SK-N-SH (cell line): ENCODE measurements around the gene SNX3. TPM values are rescaled to one million over a fixed set of nuclear protein-coding genes. Genes with fewer than 3 reads are reported as not detected.

Experiments
- CTCF ChIA-PET: fragments of 300-600, 350-600 bp; formaldehyde crosslinking; extraction: SDS; loops from one replicate; lab custom pipeline; 2021; lab: Yijun Ruan, JAX
- POLR2A ChIA-PET: fragments of 350-600 bp; sonication (Branson Sonifier 250); formaldehyde crosslinking; extraction: SDS; loops from one replicate; lab custom pipeline; 2020; ENCODE audit warnings: antibody characterized with exemption, inconsistent platforms; lab: Yijun Ruan, JAX
- DNase-seq: peaks from one replicate; pipeline ENCODE4 v3.0.0; 2012
- H2AFZ ChIP-seq: fragments of 200-600 bp; sonication (generic); 2 replicates; pipeline ENCODE4 v1.8.1; 2016; ENCODE audit warnings: antibody characterized with exemption, mild to moderate bottlenecking, low read depth
- H3F3A ChIP-seq: fragments of 200-600 bp; sonication (generic); replicated peaks from 2 replicates; pipeline ENCODE3; 2016; ENCODE audit warnings: antibody characterized with exemption, mild to moderate bottlenecking; ENCODE audit not compliant: insufficient read depth
- H3K27ac ChIP-seq, 2 experiments: fragments of 200-500 bp in 1 of 2; fragments of 200-600 bp in 1 of 2; sonication (Bioruptor generic) in 1 of 2; sonication (generic), shearing (Covaris generic) in 1 of 2; 2 replicates each; pipeline versions ENCODE4 v1.5.1 to v1.6.1; 2014 to 2016; ENCODE audit warnings: low read depth in 2 of 2, inconsistent platforms in 1 of 2, low read length in 1 of 2, mild to moderate bottlenecking in 1 of 2, mixed read lengths in 1 of 2
- H3K27me3 ChIP-seq: fragments of 200-600 bp; sonication (generic), shearing (Covaris generic); 2 replicates; pipeline ENCODE4 v1.6.1; 2016; ENCODE audit warnings: mixed run types; ENCODE audit not compliant: insufficient read depth
- H3K36me3 ChIP-seq, 2 experiments: fragments of 200-500 bp in 1 of 2; fragments of 200-600 bp in 1 of 2; sonication (Bioruptor generic) in 1 of 2; sonication (generic) in 1 of 2; replicated peaks in 1 of 2; 2 replicates each; pipeline versions ENCODE3 to v1.5.1; 2014 to 2016; ENCODE audit warnings: low read length in 1 of 2, mild to moderate bottlenecking in 1 of 2; ENCODE audit not compliant: insufficient read depth in 2 of 2, control insufficient read depth in 1 of 2
- H3K4me1 ChIP-seq, 2 experiments: fragments of 200-500 bp in 1 of 2; fragments of 200-600 bp in 1 of 2; sonication (Bioruptor generic) in 1 of 2; sonication (generic), shearing (Covaris generic) in 1 of 2; 2 replicates each; pipeline versions ENCODE4 v1.5.1 to v1.6.1; 2014 to 2016; ENCODE audit warnings: low read depth in 1 of 2, low read length in 1 of 2, mixed run types in 1 of 2; ENCODE audit not compliant: insufficient read depth in 2 of 2, control insufficient read depth in 1 of 2
- H3K4me2 ChIP-seq: fragments of 200-600 bp; sonication (generic), shearing (Covaris generic); 2 replicates; pipeline ENCODE4 v1.6.1; 2017; ENCODE audit warnings: mixed run types
- H3K4me3 ChIP-seq, 2 experiments: fragments of 200-500 bp in 1 of 2; fragments of 200-600 bp in 1 of 2; sonication (Bioruptor generic) in 1 of 2; sonication (generic), shearing (Covaris generic) in 1 of 2; 2 replicates each; pipeline versions ENCODE4 v1.5.1 to v1.8.1; 2014 to 2016; ENCODE audit warnings: low read depth in 2 of 2, inconsistent platforms in 1 of 2, low read length in 1 of 2, mild to moderate bottlenecking in 1 of 2, mixed read lengths in 1 of 2, moderate library complexity in 1 of 2
- H3K79me2 ChIP-seq: fragments of 200-600 bp; sonication (generic); 2 replicates; pipeline ENCODE4 v1.8.1; 2017; ENCODE audit warnings: mild to moderate bottlenecking; ENCODE audit not compliant: insufficient read depth
- H3K9ac ChIP-seq: fragments of 200-600 bp; sonication (generic); 2 replicates; pipeline ENCODE4 v1.6.1; 2017; ENCODE audit warnings: mixed run types
- H3K9me2 ChIP-seq: fragments of 200-600 bp; sonication (generic); 2 replicates; pipeline ENCODE4 v1.6.1; 2017; ENCODE audit warnings: mixed run types
- H3K9me3 ChIP-seq: fragments of 200-600 bp; sonication (generic); 2 replicates; pipeline ENCODE4 v1.6.1; 2017; ENCODE audit warnings: mixed run types, mild to moderate bottlenecking, moderate library complexity
- H4K20me1 ChIP-seq: fragments of 200-600 bp; sonication (generic); 2 replicates; pipeline ENCODE4 v1.6.1; 2017; ENCODE audit warnings: mild to moderate bottlenecking, mixed run types; ENCODE audit not compliant: insufficient read depth
- CHD2 ChIP-seq: fragments of 150-350 bp; IDR thresholded peaks from 2 replicates; pipeline ENCODE4 v1.6.1; 2018; ENCODE audit warnings: low read length; ENCODE audit not compliant: partially characterized antibody
- ELF1 ChIP-seq: IDR thresholded peaks from 2 replicates; pipeline ENCODE4 v1.4.0; 2012
- FOXJ3 ChIP-seq: sonication (generic); formaldehyde crosslinking; IDR thresholded peaks from 2 replicates; pipeline ENCODE4 v1.5.1; 2020; ENCODE audit warnings: mild to moderate bottlenecking, missing genetic modification reagents
- GABPA ChIP-seq: IDR thresholded peaks from 2 replicates; pipeline ENCODE4 v1.4.0; 2012; ENCODE audit warnings: low read depth, mild to moderate bottlenecking
- GATA2 ChIP-seq: sonication (generic); formaldehyde crosslinking; IDR thresholded peaks from 2 replicates; pipeline ENCODE4 v1.5.0; 2020; ENCODE audit warnings: mild to moderate bottlenecking, missing genetic modification reagents
- JUND ChIP-seq: IDR thresholded peaks from 2 replicates; pipeline ENCODE4 v1.4.0; 2012
- NRF1 ChIP-seq: IDR thresholded peaks from 2 replicates; pipeline ENCODE4 v1.6.1; 2012; ENCODE audit warnings: low read depth, mild to moderate bottlenecking, low read length
- POLR2AphosphoS5 ChIP-seq: IDR thresholded peaks from 2 replicates; pipeline ENCODE4 v1.6.1; 2012; ENCODE audit warnings: low read depth, low read length
- RCOR1 ChIP-seq: fragments of 150-350 bp; IDR thresholded peaks from 2 replicates; pipeline ENCODE4 v1.6.1; 2017; ENCODE audit warnings: antibody characterized with exemption, low read length
- RFX5 ChIP-seq: IDR thresholded peaks from 2 replicates; pipeline ENCODE4 v1.6.1; 2012; ENCODE audit warnings: mild to moderate bottlenecking, improper control_type of control experiment, low read length
- SIN3A ChIP-seq: IDR thresholded peaks from 2 replicates; pipeline ENCODE4 v1.6.1; 2012; ENCODE audit warnings: low read depth, mild to moderate bottlenecking, low read length, moderate library complexity, borderline replicate concordance
- SMC3 ChIP-seq: IDR thresholded peaks from 2 replicates; pipeline ENCODE4 v1.6.1; 2012; ENCODE audit warnings: low read depth, low read length, improper control_type of control experiment
- TAF1 ChIP-seq: IDR thresholded peaks from 2 replicates; pipeline ENCODE4 v1.6.1; 2012; ENCODE audit warnings: low read depth, mild to moderate bottlenecking, low read length, moderate library complexity, borderline replicate concordance
- WGBS: methylation state at CpG from one replicate; pipeline ENCODE4 v1.1.6; 2017; ENCODE audit warnings: low lambda C conversion rate; 5-methylcytosine and 5-hydroxymethylcytosine counted together
- polyA plus RNA-seq, 3 experiments: library from polyadenylated mRNA; depleted of rRNA; stranded (reverse); fragments of >200 nt; gene quantifications; 2 replicates each; pipeline ENCODE4 v1.2.3, GENCODE V29; 2012
- TF ChIP-seq, protein P1 (sequence below): IDR thresholded peaks from 2 replicates; pipeline ENCODE4 v1.4.0; 2012; ENCODE audit warnings: low read depth, borderline replicate concordance
- TF ChIP-seq, protein P2 (sequence below): IDR thresholded peaks from 2 replicates; pipeline ENCODE4; 2012
- TF ChIP-seq, protein P3 (sequence below): fragments of 150-350 bp; IDR thresholded peaks from 2 replicates; pipeline ENCODE4 v1.6.1; 2016; ENCODE audit warnings: mild to moderate bottlenecking, low read depth, low read length
- TF ChIP-seq, protein P4 (sequence below): fragments of 150-350 bp; IDR thresholded peaks from 2 replicates; pipeline ENCODE4 v1.6.1; 2017; ENCODE audit warnings: antibody characterized with exemption, low read length, low read depth, borderline replicate concordance
- TF ChIP-seq, protein P5 (sequence below): IDR thresholded peaks from 2 replicates; pipeline ENCODE4 v1.4.0; 2012; ENCODE audit warnings: low read depth

The SNX3 gene
- polyA plus RNA-seq, 1 of the 3 experiments (the other 2 are of a cell fraction): 105 TPM

DNA sequence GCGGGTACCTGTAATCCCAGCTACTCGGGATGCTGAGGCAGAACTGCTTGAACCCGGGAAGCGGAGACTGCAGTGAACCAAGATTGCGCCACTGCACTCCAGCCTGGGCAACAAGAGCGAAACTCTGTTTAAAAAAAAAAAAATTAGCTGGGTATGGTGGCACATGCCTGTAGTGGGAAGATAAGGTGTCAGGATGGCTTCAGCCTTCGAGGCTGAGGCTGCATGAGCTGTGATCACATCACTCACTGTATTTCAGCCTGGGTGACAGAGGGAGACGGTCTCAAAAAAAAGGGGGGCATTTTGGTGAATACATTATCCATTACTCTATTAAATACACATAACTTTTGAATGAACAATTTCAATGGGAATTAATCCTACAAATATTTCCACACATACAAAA is 32.4 kb downstream of the SNX3 start:
- no peaks in the 10 kb centered on the region for H3K27me3 ChIP-seq
- no peak overlapping the region for H3K4me3 ChIP-seq
- no peaks in the 10 kb centered on the region for H3K36me3 ChIP-seq
- H2AFZ ChIP-seq: no peak overlapping the region
- H3K27ac ChIP-seq: no peak overlapping the region
- no peaks in the 10 kb centered on the region for H3K9me2 ChIP-seq
- H3K9ac ChIP-seq: no peak overlapping the region
- H3K79me2 ChIP-seq: peaks cover 36% of the 10 kb centered on the region; the same call in 1 of the 2 replicates
- no peaks in the 10 kb centered on the region for H3F3A ChIP-seq
- no peaks in the 10 kb centered on the region; the same call in 1 of the 2 replicates for H4K20me1 ChIP-seq
- H3K4me2 ChIP-seq: no peak overlapping the region
- no peak for DNase-seq
- CTCF ChIA-PET: interaction anchor here (0.7 kb wide), 1 partner anchor 695 kb away, joined by 3 read pairs; no protein-coding TSS in a partner anchor
- 96% methylated on average over 7 of the region's 8 CpGs for WGBS
- H3K4me1 ChIP-seq: no peaks in the 10 kb centered on the region
- H3K9me3 ChIP-seq: no peaks in the 10 kb centered on the region
- POLR2A ChIA-PET: no interaction called here
- no peak for TF ChIP-seq RCOR1
- TF ChIP-seq SMC3: no peak
- TF ChIP-seq, protein P1, sequence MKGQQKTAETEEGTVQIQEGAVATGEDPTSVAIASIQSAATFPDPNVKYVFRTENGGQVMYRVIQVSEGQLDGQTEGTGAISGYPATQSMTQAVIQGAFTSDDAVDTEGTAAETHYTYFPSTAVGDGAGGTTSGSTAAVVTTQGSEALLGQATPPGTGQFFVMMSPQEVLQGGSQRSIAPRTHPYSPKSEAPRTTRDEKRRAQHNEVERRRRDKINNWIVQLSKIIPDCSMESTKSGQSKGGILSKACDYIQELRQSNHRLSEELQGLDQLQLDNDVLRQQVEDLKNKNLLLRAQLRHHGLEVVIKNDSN: no peak
- no peak for TF ChIP-seq RFX5
- TF ChIP-seq, protein P2, sequence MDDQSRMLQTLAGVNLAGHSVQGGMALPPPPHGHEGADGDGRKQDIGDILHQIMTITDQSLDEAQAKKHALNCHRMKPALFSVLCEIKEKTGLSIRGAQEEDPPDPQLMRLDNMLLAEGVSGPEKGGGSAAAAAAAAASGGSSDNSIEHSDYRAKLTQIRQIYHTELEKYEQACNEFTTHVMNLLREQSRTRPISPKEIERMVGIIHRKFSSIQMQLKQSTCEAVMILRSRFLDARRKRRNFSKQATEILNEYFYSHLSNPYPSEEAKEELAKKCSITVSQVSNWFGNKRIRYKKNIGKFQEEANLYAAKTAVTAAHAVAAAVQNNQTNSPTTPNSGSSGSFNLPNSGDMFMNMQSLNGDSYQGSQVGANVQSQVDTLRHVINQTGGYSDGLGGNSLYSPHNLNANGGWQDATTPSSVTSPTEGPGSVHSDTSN: no peak
- TF ChIP-seq GABPA: no peak
- no peak for TF ChIP-seq SIN3A
- TF ChIP-seq, protein P3, sequence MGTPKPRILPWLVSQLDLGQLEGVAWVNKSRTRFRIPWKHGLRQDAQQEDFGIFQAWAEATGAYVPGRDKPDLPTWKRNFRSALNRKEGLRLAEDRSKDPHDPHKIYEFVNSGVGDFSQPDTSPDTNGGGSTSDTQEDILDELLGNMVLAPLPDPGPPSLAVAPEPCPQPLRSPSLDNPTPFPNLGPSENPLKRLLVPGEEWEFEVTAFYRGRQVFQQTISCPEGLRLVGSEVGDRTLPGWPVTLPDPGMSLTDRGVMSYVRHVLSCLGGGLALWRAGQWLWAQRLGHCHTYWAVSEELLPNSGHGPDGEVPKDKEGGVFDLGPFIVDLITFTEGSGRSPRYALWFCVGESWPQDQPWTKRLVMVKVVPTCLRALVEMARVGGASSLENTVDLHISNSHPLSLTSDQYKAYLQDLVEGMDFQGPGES: no peak
- no peak for TF ChIP-seq ELF1
- no peak for TF ChIP-seq JUND
- TF ChIP-seq TAF1: no peak
- TF ChIP-seq, protein P4, sequence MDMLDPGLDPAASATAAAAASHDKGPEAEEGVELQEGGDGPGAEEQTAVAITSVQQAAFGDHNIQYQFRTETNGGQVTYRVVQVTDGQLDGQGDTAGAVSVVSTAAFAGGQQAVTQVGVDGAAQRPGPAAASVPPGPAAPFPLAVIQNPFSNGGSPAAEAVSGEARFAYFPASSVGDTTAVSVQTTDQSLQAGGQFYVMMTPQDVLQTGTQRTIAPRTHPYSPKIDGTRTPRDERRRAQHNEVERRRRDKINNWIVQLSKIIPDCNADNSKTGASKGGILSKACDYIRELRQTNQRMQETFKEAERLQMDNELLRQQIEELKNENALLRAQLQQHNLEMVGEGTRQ: no peak
- TF ChIP-seq GATA2 (CRISPR knock-in tag): no peak
- TF ChIP-seq, protein P5, sequence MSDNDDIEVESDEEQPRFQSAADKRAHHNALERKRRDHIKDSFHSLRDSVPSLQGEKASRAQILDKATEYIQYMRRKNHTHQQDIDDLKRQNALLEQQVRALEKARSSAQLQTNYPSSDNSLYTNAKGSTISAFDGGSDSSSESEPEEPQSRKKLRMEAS: no peak
- no peak for TF ChIP-seq POLR2AphosphoS5
- no peak for TF ChIP-seq CHD2
- no peak for TF ChIP-seq FOXJ3
- no peak for TF ChIP-seq NRF1
